ENCODE data around the gene MILR1. TPM values are rescaled to one million over a fixed set of nuclear protein-coding genes. Genes with fewer than 3 reads are reported as not detected.
"Not testable (repeated sequence)": the region's sequence is repeated elsewhere in the genome, so short reads cannot be mapped to it uniquely, and the experiment has no call there.

MILR1 gene
- total RNA-seq, 1 donor from 2014 or later, result 6.9 TPM

- no peak for DNase-seq
Measured at GRCh38 chr17:64472564-64472963, 23.6 kb downstream of the MILR1 start.

- DNase-seq, result no peak
Measured at GRCh38 chr17:64477849-64478248, 28.9 kb downstream of the MILR1 start.

GRCh38 chr17:64480951-64481350, 32.0 kb downstream of the MILR1 start:
- DNase-seq, result no peak

- DNase-seq, result no peak
Measured at GRCh38 chr17:64484380-64484779, 35.5 kb downstream of the MILR1 start.

DNA sequence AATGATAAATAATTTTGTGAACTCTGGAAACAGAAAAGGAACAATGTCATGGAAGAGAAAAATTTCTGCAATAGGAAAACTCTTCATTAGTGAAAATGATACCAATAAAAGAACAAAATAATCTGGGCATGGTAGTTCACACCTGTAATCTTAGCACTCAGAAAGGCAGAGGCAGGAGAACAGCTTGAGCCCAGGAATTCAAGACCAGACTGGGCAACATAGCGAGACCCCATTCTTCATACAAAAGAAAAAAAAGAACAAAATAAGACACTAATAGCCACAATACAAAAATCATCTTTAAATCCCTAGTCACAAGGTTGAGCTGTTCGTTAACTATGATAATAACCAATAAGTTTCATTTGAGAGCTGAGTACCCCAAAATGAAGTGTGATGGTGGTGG, 39.4 kb downstream of the MILR1 start:
- DNase-seq, result no peak

GRCh38 chr17:64491034-64491860, 42.3 kb downstream of the MILR1 start:
- no peak for DNase-seq

- DNase-seq, result no peak
Measured at GRCh38 chr17:64491994-64492393, 43.1 kb downstream of the MILR1 start.

DNA sequence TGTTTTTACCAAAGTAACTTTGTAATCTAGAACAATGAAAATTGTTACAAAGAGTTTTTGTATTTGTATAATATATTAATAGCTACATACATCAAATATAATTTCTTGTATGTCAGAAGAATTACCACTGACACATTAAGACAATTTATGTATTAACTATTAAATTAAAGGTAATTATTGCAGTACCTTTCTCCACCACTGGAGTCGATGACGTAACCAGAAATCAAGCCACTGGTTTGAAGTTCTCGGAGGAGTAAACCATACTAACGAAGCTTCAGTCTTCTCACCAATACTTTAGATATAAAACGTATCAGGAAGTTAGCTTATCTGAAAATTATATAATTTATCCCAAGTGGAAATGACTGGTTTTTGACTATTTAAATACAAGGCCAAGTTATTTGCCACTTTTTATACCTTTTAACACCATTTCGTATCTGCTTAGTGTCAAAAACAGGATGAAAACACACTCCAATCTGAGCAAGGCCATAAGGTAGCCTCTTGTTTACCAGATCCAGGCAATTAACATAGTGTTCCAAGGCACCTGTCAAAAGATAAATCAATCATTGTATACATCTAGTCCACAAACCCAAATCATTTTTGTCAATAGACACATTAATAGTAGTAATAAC, 43.7 kb downstream of the MILR1 start:
- DNase-seq, result no peak

DNA sequence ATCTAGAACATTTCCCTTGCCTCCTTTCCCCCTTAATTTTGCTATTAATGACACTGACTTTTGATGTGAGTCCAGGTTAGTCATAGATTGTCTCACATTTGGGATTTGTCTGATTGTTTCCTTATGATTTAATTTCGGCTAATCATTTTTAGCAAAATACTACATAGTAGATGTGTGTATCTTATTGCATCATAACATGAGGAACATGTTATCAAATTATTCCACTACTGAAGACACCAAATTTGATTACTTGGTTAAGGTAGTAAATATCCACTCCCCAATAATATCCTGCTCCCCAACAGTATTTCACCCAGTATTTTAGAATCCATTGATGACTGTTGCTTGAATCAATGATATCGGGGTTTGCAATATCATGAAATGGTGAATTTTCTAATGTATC, 45.2 kb downstream of the MILR1 start:
- DNase-seq, result no peak

DNA sequence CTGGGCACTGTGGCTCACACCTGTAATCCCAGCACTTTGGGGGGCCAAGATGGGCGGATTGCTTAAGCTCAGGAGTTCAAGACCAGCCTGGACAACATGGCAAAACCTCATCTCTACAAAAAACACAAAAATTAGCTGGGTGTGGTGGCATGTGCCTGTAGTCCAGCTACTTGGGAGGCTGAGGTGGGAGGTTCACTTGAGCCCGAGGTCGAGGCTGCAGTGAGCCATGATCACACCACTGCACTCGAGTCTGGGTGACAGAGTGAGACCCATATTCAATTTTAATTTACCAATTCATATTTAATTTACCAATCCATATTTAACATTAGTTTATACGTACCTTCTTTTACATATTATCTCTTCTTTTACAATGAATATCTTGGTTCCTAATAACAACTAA, 46.4 kb downstream of the MILR1 start:
- DNase-seq, result not testable (repeated sequence)

- DNase-seq, result no peak
Measured at GRCh38 chr17:64496348-64496785, 47.5 kb downstream of the MILR1 start.

DNA sequence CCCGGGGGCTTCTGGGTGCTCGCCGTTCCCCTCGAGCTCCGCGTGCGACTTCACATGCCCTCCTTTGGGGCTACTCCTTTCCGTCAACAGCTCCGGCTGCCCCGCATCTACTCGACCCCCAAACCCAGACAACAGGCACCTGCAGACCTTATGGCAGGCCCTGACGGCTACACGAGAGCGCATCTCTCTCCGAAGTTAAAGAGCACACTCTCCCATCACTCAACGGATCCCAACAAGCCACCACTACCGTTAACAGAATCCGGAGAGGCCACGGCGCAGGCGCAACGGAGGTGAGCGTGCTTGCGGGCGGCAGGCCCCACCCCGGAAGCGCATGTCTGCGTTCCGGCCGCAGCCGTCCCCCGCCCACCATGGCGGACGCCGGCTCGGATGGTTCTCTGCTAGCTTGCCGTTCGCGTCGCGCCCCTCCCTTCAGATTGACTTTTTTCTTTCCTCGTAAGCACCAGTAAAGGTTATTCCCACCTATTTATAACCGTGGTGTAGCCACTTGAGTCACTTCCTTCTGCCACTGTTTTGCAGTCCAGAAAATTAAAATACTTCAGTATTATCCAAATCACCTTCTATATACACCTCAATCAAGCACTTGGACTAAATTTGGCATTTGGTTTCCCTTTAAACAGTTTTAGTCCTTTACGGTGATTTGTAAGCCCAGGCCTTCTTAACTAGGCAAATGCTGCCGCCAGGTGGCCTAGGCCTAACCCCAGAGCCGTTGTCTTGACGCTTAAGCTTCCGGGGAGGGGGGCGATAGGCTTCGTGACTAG, 48.1 kb downstream of the MILR1 start, which contains the start of gene POLG2:
POLG2 (minus strand) TSS at position 269 of the 779 bp plus-strand sequence; CDS start at position 183, 86 bp downstream.
- DNase-seq, result peak; percentile 98

GRCh38 chr17:64497565-64498035, 48.7 kb downstream of the MILR1 start:
- no peak for DNase-seq

DNA sequence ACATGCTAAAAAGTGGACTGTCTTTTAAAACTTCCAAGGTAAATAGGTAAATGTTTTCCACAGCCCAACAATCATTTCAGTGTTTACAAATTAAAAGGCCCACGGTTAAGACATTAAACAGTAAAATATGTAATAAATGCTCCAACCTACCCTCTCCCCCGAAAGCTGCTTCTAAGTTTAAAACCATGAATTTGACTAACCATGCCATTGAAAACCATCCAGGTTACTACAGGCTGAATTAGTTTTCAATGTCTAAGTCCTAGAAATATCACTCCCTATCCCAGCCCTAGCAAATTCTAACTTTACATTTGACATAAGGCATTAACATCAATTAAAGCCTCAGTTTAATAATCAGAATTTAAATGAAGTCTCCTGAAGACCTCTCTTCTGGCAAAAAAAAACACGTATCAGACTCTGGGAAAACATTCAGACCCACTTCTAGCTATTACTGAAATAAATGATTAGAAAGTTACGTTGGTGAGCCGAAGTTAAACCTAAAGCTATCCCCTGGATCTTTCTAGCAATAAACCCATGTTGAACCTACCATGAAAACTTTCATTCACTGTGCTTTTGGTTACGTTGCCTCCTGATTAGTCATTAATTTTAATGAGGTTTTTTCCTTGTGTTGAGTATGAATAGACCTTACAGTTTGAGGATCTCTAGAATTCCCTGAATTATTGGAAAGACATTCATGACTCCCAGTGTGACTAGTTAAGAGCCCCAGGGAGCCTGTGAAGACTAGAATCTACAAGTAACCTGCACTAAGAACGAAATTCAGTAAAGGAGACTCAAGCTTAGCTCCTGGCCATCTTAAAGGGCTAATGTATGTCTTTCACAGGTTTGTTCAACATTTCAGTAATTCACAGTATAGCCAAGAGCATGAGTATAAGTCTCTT, 49.6 kb downstream of the MILR1 start:
- no peak for DNase-seq

- DNase-seq, result no peak
Measured at GRCh38 chr17:64499805-64500486, 51.0 kb downstream of the MILR1 start.

GRCh38 chr17:64500487-64500859, 51.6 kb downstream of the MILR1 start:
- no peak for DNase-seq

- DNase-seq, result no peak
Measured at GRCh38 chr17:64500862-64501765, 52.2 kb downstream of the MILR1 start.

- DNase-seq, result no peak
Measured at GRCh38 chr17:64502021-64502420, 53.1 kb downstream of the MILR1 start.

- no peak for DNase-seq
Measured at GRCh38 chr17:64502809-64503208, 53.9 kb downstream of the MILR1 start.

DNA sequence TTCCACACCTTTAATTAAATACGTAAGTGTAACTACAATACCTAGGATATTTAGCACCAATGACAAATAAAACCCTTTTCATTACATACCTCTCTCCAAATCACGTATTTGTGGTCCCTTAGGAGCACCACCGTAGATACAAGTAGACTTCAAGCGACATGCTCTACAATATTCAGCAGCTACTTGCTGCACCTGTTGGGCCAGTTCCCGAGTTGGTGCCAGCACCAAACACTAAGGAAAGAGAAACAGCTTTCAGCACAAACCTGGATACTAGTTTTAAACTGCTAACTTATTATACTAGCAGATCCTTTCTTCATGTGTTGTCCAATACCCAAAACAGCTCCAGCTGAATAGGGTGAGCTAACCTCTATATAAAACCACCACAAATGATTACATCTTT, 54.4 kb downstream of the MILR1 start:
- DNase-seq, result no peak

Data from tongue (tissue), 2 donors.